Measurements from ENCODE around the gene SF3B5. TPM values are rescaled to one million over a fixed set of nuclear protein-coding genes. Genes with fewer than 3 reads are reported as not detected.

SF3B5 gene
- total RNA-seq: 100 to 1,000 TPM in 3 of 6 donors, 10 to 100 TPM in 3; 47.1 to 157 (median 96.9) TPM

DNA sequence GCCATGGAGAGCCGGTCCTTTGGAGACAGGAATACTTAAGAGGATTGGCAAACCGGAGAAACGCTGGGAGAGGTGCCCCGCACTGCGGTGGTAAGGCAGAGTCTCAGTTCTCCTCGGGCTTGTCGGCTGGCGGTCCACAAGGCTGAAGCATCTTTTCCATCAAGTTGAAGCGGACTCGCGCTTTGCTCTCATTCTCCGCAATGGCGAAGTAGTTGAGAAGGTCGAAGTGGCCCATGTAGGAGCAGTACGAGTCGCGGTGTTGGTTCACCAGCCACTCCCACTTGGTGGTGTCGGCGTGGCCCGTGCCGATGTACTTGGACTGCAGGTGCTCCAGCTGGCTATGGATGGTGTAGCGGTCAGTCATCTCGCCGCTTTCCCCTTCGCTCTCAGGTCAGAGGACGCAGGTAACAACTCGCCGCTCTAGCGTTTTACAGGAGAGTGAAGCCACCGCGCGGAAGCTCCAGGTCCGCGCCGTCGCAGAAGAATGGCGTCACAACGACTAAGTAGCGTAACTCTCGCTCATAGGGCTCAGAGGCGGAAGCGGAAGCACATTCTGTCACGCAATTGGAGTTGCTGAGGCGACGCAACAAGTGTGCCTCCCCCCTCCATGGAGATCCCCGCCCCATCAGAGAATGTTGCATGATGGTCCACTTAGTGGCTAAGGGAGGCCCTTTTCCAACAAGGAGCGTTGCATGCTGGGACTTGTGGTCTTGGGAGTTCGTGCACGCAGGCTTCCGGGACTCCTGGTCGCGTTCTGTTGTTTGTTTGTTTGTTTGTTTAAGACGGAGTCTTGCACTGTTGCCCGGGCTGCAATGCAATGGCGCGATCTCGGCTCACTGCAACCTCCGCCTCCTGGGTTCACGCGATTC, at the start of gene SF3B5:
Gene SF3B5 (minus strand): TSS at position 440 of the 869 bp plus-strand sequence. CDS start 76 bp downstream, at position 364.
- Histone ChIP-seq H3K27me3 (no peaks in the 10 kb centered on the region), H3K4me3 (peak within 1 kb of the TSS; percentile 68 to 99 (median 88)), H3K27ac (peak within 1 kb of the TSS; percentile 84 to 96 (median 90)), H3K36me3 (no peaks in the 10 kb centered on the region), H3K4me1 (peaks cover 16 to 27% (median 18%) of the 10 kb centered on the region in 4 donors), H3K9me3 (no peaks in the 10 kb centered on the region)
- TF ChIP-seq POLR2AphosphoS5 (IDR thresholded peaks at IDR 0.05) (peak; percentile 95 to 97), POLR2A (IDR thresholded peaks at IDR 0.05) (peak in 3 of 4 donors; percentile 70 to 90 (median 89)), EP300 (IDR thresholded peaks at IDR 0.05) (peak in 2 of 4 donors; percentile 54 to 81)
- TF ChIP-seq, protein P1, sequence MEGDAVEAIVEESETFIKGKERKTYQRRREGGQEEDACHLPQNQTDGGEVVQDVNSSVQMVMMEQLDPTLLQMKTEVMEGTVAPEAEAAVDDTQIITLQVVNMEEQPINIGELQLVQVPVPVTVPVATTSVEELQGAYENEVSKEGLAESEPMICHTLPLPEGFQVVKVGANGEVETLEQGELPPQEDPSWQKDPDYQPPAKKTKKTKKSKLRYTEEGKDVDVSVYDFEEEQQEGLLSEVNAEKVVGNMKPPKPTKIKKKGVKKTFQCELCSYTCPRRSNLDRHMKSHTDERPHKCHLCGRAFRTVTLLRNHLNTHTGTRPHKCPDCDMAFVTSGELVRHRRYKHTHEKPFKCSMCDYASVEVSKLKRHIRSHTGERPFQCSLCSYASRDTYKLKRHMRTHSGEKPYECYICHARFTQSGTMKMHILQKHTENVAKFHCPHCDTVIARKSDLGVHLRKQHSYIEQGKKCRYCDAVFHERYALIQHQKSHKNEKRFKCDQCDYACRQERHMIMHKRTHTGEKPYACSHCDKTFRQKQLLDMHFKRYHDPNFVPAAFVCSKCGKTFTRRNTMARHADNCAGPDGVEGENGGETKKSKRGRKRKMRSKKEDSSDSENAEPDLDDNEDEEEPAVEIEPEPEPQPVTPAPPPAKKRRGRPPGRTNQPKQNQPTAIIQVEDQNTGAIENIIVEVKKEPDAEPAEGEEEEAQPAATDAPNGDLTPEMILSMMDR (IDR thresholded peaks at IDR 0.05): peak in 2 of 6 experiments; percentile 17 to 19
- 0% methylated on average over 18 to 46 of the region's 60 CpGs for WGBS, 2 donors
- ATAC-seq (ENCODE audit: low FRiP score in 2 of 2) (peak; percentile 99 to 100), DNase-seq (peak; percentile 93 to 99)

DNA sequence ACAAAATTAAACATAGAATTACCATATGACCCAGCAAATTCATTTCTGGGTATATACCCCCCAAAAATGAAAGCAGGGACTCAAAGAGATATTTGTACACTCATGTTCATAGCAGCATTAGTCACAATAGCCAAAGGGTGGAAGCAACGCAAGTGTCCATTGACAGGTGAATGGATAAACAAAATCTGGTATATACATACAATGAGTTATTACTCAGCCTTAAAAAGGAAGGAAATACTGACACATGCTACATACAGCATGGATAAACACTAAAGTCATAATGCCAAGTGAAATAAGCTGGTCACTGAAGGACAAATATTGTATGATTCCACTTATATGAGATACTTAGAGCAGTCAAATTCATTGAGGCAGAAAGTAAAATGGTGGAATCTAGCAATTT, 49.6 kb upstream of the SF3B5 start:
- no peaks in the 10 kb centered on the region for H3K9me3 ChIP-seq
- DNase-seq (no peak), ATAC-seq (ENCODE audit: low FRiP score in 2 of 2) (no peak)
- TF ChIP-seq, protein P1 (IDR thresholded peaks at IDR 0.05): no peak
- TF ChIP-seq EP300 (IDR thresholded peaks at IDR 0.05) (no peak), POLR2A (IDR thresholded peaks at IDR 0.05) (no peak), POLR2AphosphoS5 (IDR thresholded peaks at IDR 0.05) (no peak)
- no peak overlapping the region for H3K4me3 ChIP-seq
- peaks cover 0 to 6% (median 3%) of the 10 kb centered on the region in 4 donors for H3K4me1 ChIP-seq
- no peaks in the 10 kb centered on the region for H3K36me3 ChIP-seq
- WGBS, 2 donors: 73 to 79% methylated on average over 1 of the region's 1 CpG
- H3K27ac ChIP-seq: no peak overlapping the region
- H3K27me3 ChIP-seq: no peaks in the 10 kb centered on the region

DNA sequence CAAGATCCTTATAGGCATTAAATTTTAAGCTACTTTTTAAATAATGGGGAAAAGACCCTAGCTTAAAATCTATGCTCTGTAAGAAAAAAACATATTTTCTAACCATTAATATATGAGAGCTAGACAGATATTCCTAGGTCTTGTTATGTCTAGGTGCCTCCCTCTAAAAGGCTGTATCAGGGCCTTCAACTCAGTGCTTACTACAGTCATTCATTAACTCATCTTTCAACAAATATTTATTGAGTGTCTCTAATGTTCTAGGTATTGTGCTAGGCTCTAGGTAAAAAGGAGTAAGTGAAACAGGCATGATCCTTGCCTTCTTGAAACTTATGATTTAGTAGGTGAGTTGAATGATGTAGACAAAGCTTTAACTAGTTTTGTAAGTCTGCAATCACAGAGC, 48.5 kb upstream of the SF3B5 start:
- Histone ChIP-seq H3K27ac (no peak overlapping the region), H3K4me3 (no peak overlapping the region), H3K27me3 (no peaks in the 10 kb centered on the region), H3K9me3 (no peaks in the 10 kb centered on the region), H3K4me1 (no peaks in the 10 kb centered on the region), H3K36me3 (no peaks in the 10 kb centered on the region)
- DNase-seq: no peak
- no peak for ATAC-seq (ENCODE audit: low FRiP score in 2 of 2)
- TF ChIP-seq POLR2AphosphoS5 (IDR thresholded peaks at IDR 0.05) (no peak), POLR2A (IDR thresholded peaks at IDR 0.05) (no peak), EP300 (IDR thresholded peaks at IDR 0.05) (no peak)
- TF ChIP-seq, protein P1 (IDR thresholded peaks at IDR 0.05): no peak

DNA sequence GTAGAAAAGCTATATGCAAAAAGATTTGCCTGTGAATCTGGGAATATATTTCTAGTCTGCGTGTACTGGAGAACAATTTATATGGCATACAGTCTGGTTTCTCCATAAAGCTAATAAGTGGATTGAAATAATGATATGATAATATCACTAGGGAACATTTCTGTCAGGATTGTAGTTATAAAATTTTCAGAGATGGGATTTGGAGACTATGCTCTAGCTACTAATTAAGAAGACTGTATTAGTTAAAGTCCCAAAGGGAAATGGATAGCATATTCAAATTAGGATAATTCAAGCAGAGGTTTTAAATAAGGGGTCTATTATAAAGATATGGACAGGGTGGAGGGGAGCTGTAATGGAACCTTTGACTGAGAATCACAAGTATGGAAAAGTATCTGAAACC, 47.7 kb upstream of the SF3B5 start:
- Histone ChIP-seq H3K9me3 (no peaks in the 10 kb centered on the region), H3K27ac (no peak overlapping the region), H3K36me3 (no peaks in the 10 kb centered on the region), H3K4me3 (no peak overlapping the region), H3K4me1 (no peaks in the 10 kb centered on the region), H3K27me3 (no peaks in the 10 kb centered on the region)
- WGBS, 2 donors: 94 to 97% methylated on average over 1 of the region's 1 CpG
- TF ChIP-seq EP300 (IDR thresholded peaks at IDR 0.05) (no peak), POLR2AphosphoS5 (IDR thresholded peaks at IDR 0.05) (no peak), POLR2A (IDR thresholded peaks at IDR 0.05) (no peak)
- TF ChIP-seq, protein P1 (IDR thresholded peaks at IDR 0.05): no peak
- DNase-seq (no peak), ATAC-seq (ENCODE audit: low FRiP score in 2 of 2) (no peak)
